ENCODE data around the gene CDH4. TPM values are rescaled to one million over a fixed set of nuclear protein-coding genes. Genes with fewer than 3 reads are reported as not detected.

Gene CDH4
- polyA plus RNA-seq, 1 donor (not counting 4 experiments of a cell fraction or from before 2014, with no cell fraction given), result 2.2 TPM

GRCh38 chr20:61915101-61915500, 663.0 kb downstream of the CDH4 start:
- dilution Hi-C loops (cut with MboI; ENCODE audit: extremely low pct_ligation_motif_present, low sequenced_read_pairs), result no loop called here
- no peak overlapping the region for H3K27ac ChIP-seq (ENCODE audit: control insufficient read depth, insufficient read depth, low read length)
- no peak overlapping the region for H2AFZ ChIP-seq (ENCODE audit: control insufficient read depth, low read length)
- H3K36me3 ChIP-seq (ENCODE audit: control insufficient read depth in 2 of 2, extremely low read depth in 1 of 2, insufficient read depth in 2 of 2, low read length in 2 of 2), result no peaks in the 10 kb centered on the region
- no peak overlapping the region for H3K4me2 ChIP-seq (ENCODE audit: control insufficient read depth, extremely low read depth, insufficient read depth, low read depth, low read length)
- H3K79me2 ChIP-seq (ENCODE audit: control insufficient read depth, insufficient read depth, low read length), result no peaks in the 10 kb centered on the region
- H4K20me1 ChIP-seq (ENCODE audit: control insufficient read depth, extremely low read depth, insufficient read depth, low read length), result no peaks in the 10 kb centered on the region
- no peak overlapping the region for H3K9ac ChIP-seq (ENCODE audit: control insufficient read depth, extremely low read depth, insufficient read depth, low read length)
- DNase-seq (ENCODE audit: low read depth, low spot score) (no peak), FAIRE-seq (no peak)
- H3K4me3 ChIP-seq (ENCODE audit: control insufficient read depth in 2 of 3, extremely low read depth in 1 of 3, insufficient read depth in 2 of 3, low read depth in 1 of 3, low read length in 3 of 3), result no peak overlapping the region
- TF ChIP-seq EZH2 (IDR thresholded peaks at IDR 0.05; ENCODE audit: low read length), result no peak
- TF ChIP-seq, protein P1, sequence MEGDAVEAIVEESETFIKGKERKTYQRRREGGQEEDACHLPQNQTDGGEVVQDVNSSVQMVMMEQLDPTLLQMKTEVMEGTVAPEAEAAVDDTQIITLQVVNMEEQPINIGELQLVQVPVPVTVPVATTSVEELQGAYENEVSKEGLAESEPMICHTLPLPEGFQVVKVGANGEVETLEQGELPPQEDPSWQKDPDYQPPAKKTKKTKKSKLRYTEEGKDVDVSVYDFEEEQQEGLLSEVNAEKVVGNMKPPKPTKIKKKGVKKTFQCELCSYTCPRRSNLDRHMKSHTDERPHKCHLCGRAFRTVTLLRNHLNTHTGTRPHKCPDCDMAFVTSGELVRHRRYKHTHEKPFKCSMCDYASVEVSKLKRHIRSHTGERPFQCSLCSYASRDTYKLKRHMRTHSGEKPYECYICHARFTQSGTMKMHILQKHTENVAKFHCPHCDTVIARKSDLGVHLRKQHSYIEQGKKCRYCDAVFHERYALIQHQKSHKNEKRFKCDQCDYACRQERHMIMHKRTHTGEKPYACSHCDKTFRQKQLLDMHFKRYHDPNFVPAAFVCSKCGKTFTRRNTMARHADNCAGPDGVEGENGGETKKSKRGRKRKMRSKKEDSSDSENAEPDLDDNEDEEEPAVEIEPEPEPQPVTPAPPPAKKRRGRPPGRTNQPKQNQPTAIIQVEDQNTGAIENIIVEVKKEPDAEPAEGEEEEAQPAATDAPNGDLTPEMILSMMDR (optimal IDR thresholded peaks at IDR 0.05 in 1 of 3, IDR thresholded peaks at IDR 0.05 in 1 of 3, conservative IDR thresholded peaks at IDR 0.05 in 1 of 3; ENCODE audit: extremely low read depth in 1 of 3, insufficient read depth in 2 of 3, low read length in 3 of 3), result no peak
- no peaks in the 10 kb centered on the region for H3K9me1 ChIP-seq (ENCODE audit: control insufficient read depth, extremely low read depth, insufficient read depth, low read length)
- H3K4me1 ChIP-seq (ENCODE audit: control insufficient read depth, extremely low read depth, insufficient read depth, low read length), result no peaks in the 10 kb centered on the region
- H3K9me3 ChIP-seq (ENCODE audit: control insufficient read depth, low read depth, low read length), result peaks cover 6% of the 10 kb centered on the region
- H3K27me3 ChIP-seq (ENCODE audit: control insufficient read depth, extremely low read depth, insufficient read depth, low read length), result no peaks in the 10 kb centered on the region

DNA sequence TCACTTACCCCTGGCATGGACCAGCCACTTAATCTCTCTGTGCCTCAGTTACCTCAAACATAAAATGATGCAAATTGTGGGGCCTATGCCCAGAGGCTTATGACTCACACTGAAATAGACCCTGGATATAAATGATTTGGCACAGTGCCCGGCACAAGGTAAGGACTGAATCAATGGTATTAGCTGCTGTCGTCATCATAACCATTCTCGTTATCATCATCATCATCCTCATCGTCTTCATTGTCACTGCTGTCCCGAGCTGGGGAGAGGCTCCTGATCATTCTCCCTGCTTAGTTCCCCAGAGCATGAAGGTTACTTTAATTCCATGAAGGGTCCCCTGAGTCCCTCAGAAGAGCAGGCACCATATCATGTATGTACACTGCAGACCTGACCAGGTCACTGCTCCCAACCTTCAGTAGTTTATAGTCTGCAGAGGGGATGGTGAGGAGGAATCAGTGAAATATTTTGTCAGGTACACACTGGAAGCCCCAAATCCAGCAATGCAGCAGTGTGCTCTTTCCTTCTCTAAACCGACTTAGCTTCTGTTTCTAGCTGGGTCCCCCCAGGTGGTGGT, 664.3 kb downstream of the CDH4 start:
- Histone ChIP-seq H3K4me1 (ENCODE audit: control insufficient read depth, extremely low read depth, insufficient read depth, low read length) (no peaks in the 10 kb centered on the region), H2AFZ (ENCODE audit: control insufficient read depth, low read length) (no peak overlapping the region), H3K27me3 (ENCODE audit: control insufficient read depth, extremely low read depth, insufficient read depth, low read length) (no peaks in the 10 kb centered on the region), H4K20me1 (ENCODE audit: control insufficient read depth, extremely low read depth, insufficient read depth, low read length) (peaks cover 3% of the 10 kb centered on the region), H3K79me2 (ENCODE audit: control insufficient read depth, insufficient read depth, low read length) (no peaks in the 10 kb centered on the region), H3K4me3 (ENCODE audit: control insufficient read depth in 2 of 3, extremely low read depth in 1 of 3, insufficient read depth in 2 of 3, low read depth in 1 of 3, low read length in 3 of 3) (no peak overlapping the region), H3K9ac (ENCODE audit: control insufficient read depth, extremely low read depth, insufficient read depth, low read length) (no peak overlapping the region), H3K4me2 (ENCODE audit: control insufficient read depth, extremely low read depth, insufficient read depth, low read depth, low read length) (no peak overlapping the region), H3K27ac (ENCODE audit: control insufficient read depth, insufficient read depth, low read length) (no peak overlapping the region), H3K36me3 (ENCODE audit: control insufficient read depth in 2 of 2, extremely low read depth in 1 of 2, insufficient read depth in 2 of 2, low read length in 2 of 2) (no peaks in the 10 kb centered on the region), H3K9me1 (ENCODE audit: control insufficient read depth, extremely low read depth, insufficient read depth, low read length) (no peaks in the 10 kb centered on the region), H3K9me3 (ENCODE audit: control insufficient read depth, low read depth, low read length) (peaks cover 8% of the 10 kb centered on the region)
- dilution Hi-C loops (cut with MboI; ENCODE audit: extremely low pct_ligation_motif_present, low sequenced_read_pairs), result no loop called here
- FAIRE-seq (no peak), DNase-seq (ENCODE audit: low read depth, low spot score) (no peak)
- TF ChIP-seq EZH2 (IDR thresholded peaks at IDR 0.05; ENCODE audit: low read length), result no peak
- TF ChIP-seq, protein P1 (optimal IDR thresholded peaks at IDR 0.05 in 1 of 3, IDR thresholded peaks at IDR 0.05 in 1 of 3, conservative IDR thresholded peaks at IDR 0.05 in 1 of 3; ENCODE audit: extremely low read depth in 1 of 3, insufficient read depth in 2 of 3, low read length in 3 of 3), result no peak

Data from keratinocyte (primary cell).